Measurements from ENCODE around the gene LMF2.

DNA sequence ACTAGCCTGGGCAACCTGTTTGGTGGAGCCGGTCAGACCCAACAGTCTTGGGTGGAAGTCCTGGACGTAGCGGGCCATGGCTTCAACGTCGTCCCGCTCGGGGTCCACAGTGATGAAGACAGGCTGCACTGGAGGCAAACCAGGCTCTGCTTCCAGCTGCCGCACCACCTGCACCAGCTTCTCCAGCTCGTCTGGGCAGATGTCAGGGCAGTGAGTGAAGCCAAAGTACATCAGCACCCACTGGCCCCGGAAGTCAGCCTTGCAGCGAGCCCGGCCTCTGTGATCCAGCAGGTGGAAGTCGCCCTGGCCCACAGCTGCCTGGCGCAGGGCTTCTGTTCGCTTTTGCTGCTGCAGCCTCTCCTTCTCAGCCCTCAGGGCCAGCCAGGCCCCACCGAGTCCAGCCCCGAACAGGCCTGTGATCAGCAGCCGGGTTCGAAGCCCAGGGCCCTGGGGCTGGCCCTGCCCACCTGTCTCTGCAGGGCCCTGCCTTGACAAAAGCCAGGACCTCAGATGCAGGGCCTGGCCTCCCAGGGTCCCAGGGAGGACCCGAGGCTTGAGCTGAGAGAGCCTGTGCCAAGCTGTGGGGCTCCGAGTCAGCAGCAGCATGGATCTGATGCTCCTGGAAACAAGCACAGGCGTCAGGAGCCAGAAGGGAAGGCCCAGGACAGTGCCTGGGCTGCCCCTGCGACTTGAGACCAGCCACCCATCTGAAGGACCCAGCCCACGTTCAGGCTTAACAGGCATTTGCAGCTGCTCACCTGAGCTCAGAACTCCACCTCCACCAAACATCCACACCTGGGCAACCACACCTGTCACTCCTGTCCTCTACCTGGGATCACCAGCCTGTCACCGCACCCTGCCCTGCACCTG lies 16.5 kb upstream of the LMF2 start:
- TF ChIP-seq, protein P1, sequence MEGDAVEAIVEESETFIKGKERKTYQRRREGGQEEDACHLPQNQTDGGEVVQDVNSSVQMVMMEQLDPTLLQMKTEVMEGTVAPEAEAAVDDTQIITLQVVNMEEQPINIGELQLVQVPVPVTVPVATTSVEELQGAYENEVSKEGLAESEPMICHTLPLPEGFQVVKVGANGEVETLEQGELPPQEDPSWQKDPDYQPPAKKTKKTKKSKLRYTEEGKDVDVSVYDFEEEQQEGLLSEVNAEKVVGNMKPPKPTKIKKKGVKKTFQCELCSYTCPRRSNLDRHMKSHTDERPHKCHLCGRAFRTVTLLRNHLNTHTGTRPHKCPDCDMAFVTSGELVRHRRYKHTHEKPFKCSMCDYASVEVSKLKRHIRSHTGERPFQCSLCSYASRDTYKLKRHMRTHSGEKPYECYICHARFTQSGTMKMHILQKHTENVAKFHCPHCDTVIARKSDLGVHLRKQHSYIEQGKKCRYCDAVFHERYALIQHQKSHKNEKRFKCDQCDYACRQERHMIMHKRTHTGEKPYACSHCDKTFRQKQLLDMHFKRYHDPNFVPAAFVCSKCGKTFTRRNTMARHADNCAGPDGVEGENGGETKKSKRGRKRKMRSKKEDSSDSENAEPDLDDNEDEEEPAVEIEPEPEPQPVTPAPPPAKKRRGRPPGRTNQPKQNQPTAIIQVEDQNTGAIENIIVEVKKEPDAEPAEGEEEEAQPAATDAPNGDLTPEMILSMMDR (conservative IDR thresholded peaks at IDR 0.05; ENCODE audit: low read length) = no peak
- no peak for TF ChIP-seq EZH2phosphoT487 (IDR thresholded peaks at IDR 0.05; ENCODE audit: borderline replicate concordance, low read depth, low read length)

Data from OCI-LY7 (cell line).